Pulmonary artery endothelial cell (primary cell): ENCODE data around the gene SNRPA1. TPM values are rescaled to one million over a fixed set of nuclear protein-coding genes. Genes with fewer than 3 reads are reported as not detected.
A peak's percentile ranks its signal among the peaks of the same experiment; 100 is the strongest.
"Not testable (repeated sequence)": the region's sequence is repeated elsewhere in the genome, so short reads cannot be mapped to it uniquely, and the experiment has no call there.

ENCODE experiments used
- DNase-seq: peaks from one replicate; pipeline ENCODE4 v3.0.0-alpha.2; 2011; ENCODE audit warnings: low read depth, low spot score
- total RNA-seq: library from RNA; depleted of rRNA; stranded (reverse); fragments of >200 nt; gene quantifications from 2 replicates; pipeline ENCODE4 v1.2.3, GENCODE V29; 2014

Gene SNRPA1
- total RNA-seq = 24.7 and 37.8 TPM in 2 replicates

GRCh38 chr15:101294731-101295606, at the start of gene SNRPA1:
SNRPA1 (minus strand) TSS chr15:101295248; CDS start chr15:101295178, 70 bp downstream.
- peak; percentile 78 for DNase-seq

DNA sequence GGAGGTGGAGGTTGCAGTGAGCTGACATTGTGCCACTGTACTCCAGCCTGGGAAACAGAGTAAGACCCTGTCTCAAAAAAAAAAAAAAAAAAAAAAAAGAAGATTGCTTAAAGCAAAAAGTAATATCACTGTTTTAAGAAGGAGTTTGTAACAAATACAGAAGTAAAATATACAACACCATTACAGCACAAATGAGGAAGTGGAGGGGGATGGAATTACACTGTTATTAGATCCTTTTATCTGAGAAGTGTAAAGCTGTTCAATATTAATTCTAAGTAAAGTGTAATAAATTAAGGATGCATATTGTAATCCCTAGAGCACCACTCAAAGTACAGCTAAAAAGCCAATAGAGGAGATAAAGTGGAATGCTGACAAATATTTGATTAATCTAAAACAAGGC, 47.0 kb upstream of the SNRPA1 start:
- DNase-seq = no peak

- DNase-seq = no peak
These were observed 43.5 kb upstream of the SNRPA1 start for GRCh38 chr15:101338502-101339057.

DNA sequence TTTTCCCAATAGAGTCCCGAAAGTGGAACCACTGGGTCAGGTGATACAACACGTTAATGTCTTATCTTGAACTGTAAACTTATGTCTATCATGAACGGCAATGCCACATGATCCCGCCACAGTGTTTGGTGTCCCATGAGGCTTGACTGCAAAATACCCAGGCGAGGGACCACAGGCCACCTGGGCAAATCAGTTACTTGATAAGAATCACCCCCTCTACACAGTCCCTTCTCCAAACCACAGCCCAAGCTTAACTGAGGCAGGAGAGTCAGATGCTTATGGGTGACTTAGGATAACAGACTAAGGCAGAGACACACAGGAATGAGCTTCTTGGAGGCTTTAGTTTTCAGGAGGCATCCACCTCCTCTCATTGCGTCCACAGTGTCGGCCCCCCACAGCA, 42.9 kb upstream of the SNRPA1 start:
- DNase-seq = no peak

- not testable (repeated sequence) for DNase-seq
These were observed 39.1 kb upstream of the SNRPA1 start for GRCh38 chr15:101333907-101334789.

- DNase-seq = no peak
These were observed 37.0 kb upstream of the SNRPA1 start for GRCh38 chr15:101332061-101332467.

GRCh38 chr15:101329867-101330380, 34.9 kb upstream of the SNRPA1 start:
- no peak for DNase-seq

GRCh38 chr15:101329309-101329863, 34.3 kb upstream of the SNRPA1 start:
- no peak for DNase-seq

DNA sequence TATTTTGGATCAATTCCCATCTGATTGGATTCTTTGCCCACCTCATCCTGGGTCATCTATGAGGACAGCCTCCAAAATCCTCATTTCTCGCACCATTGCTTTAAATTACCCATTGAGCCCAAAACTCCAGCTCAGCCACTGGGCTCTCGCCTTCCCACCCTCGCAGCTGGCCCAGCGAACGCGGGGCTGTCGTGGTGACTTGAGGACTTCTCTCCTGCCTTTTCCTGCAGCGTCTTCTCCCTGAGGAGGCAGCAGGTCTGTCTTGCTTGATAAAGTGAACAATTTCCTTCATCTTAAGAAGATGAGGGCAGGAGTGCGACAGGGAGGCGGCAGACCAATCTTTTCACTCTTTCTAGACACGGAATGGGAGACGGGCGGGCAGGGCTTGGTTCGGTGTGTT, 33.0 kb upstream of the SNRPA1 start:
- no peak for DNase-seq

- DNase-seq = no peak
These were observed 32.2 kb upstream of the SNRPA1 start for GRCh38 chr15:101327147-101327740.

- no peak for DNase-seq
These were observed 31.6 kb upstream of the SNRPA1 start for GRCh38 chr15:101326462-101327146.

GRCh38 chr15:101326026-101326315, 30.9 kb upstream of the SNRPA1 start:
- no peak for DNase-seq

GRCh38 chr15:101325263-101326025, 30.4 kb upstream of the SNRPA1 start:
- no peak for DNase-seq

- no peak for DNase-seq
These were observed 29.6 kb upstream of the SNRPA1 start for GRCh38 chr15:101324524-101325177.

GRCh38 chr15:101323793-101324523, 28.9 kb upstream of the SNRPA1 start:
- DNase-seq = no peak

DNA sequence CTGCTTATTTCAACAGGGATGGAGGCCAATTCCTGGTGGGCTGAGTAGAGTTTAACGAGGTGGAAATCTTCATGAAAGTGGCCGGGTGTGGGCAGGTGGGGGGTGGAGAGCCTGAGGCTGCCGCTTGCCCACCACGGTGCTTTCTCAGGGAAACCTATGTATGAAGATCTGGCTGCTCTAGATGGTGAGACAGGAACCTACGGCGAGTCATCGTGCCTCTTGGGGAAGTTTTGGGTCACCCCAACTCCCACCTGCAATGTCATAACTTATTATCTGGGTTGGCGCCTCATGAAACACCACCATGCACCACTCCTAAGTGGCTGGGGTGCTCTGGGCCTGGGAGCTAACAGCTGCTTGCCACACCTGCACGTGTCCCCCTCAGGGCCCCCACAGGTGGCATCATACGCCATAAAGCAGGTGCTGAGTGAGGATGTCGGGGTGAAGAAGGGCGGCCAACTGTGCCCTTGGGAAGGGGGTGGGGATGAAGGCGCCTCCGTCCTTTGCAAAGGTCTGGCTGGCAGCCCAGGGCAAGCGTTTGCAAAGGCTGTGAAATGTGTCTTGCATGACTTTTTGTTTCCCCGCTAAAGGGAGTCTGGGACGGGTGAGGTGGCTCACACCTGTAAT, 27.9 kb upstream of the SNRPA1 start:
- DNase-seq = no peak

DNA sequence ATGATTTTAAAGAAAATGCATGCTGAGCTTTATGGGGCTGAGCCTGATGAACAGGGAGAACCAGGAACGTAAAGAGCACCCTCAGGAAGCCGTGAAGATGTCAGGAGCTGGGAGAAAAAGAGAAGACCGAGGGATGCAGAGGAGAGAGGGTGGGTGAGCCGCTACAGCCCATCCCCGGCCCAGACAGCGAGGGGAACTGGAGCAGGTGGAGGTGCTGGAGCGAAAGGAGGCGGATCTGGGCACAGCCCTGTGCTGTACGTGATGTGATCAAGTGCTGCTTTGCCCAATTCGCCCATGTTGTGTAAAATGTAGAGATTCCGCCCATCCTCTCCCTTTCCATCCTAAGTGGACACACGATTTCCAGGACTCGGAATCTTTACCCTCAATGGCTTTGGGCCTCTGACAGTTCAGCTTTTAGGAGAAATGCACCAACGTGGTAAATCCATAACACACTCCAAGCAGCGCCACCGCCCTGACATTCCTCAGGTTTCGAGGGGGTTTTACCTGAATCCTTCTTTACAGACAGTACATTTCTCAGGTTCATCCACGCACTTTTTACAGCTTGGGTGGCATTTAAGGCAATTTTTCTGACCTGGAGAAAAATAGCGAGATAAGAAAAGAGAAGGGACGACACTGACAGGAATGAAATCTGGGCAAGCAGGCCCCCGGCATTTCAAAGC, 27.1 kb upstream of the SNRPA1 start:
- DNase-seq = no peak
